Measurements from ENCODE around the gene PIP5KL1. TPM values are rescaled to one million over a fixed set of nuclear protein-coding genes. Genes with fewer than 3 reads are reported as not detected.

PIP5KL1 gene
- total RNA-seq, 1 donor from 2014 or later = 3.4 TPM

GRCh38 chr9:127977884-127978647, 47.5 kb upstream of the PIP5KL1 start:
- peaks cover 51% of the 10 kb centered on the region for H3K4me1 Mint-ChIP-seq (ENCODE audit: low read depth)
- H3K36me3 Mint-ChIP-seq (ENCODE audit: insufficient read depth) = no peaks in the 10 kb centered on the region
- no peaks in the 10 kb centered on the region for H3K27me3 Mint-ChIP-seq
- H3K9me3 Mint-ChIP-seq (ENCODE audit: low read depth) = no peaks in the 10 kb centered on the region
- DNase-seq (ENCODE audit: low spot score, unreplicated experiment) = no peak
- peak overlapping the region; percentile 93 for H3K4me3 Mint-ChIP-seq (ENCODE audit: low read depth)
- H3K27ac Mint-ChIP-seq = peak overlapping the region; percentile 89
- no peak for TF ChIP-seq CTCF (IDR thresholded peaks at IDR 0.05; ENCODE audit: unreplicated experiment)

GRCh38 chr9:127977009-127977883, 46.7 kb upstream of the PIP5KL1 start:
- Mint-ChIP-seq H3K9me3 (ENCODE audit: low read depth) (no peaks in the 10 kb centered on the region), H3K27me3 (no peaks in the 10 kb centered on the region), H3K36me3 (ENCODE audit: insufficient read depth) (no peaks in the 10 kb centered on the region), H3K4me3 (ENCODE audit: low read depth) (peak overlapping the region; percentile 93), H3K4me1 (ENCODE audit: low read depth) (peaks cover 48% of the 10 kb centered on the region), H3K27ac (peak overlapping the region; percentile 59)
- TF ChIP-seq CTCF (IDR thresholded peaks at IDR 0.05; ENCODE audit: unreplicated experiment) = no peak
- DNase-seq (ENCODE audit: low spot score, unreplicated experiment) = no peak

GRCh38 chr9:127976498-127976897, 45.9 kb upstream of the PIP5KL1 start:
- H3K27ac Mint-ChIP-seq = peak overlapping the region; percentile 84
- H3K27me3 Mint-ChIP-seq = no peaks in the 10 kb centered on the region
- DNase-seq (ENCODE audit: low spot score, unreplicated experiment) = no peak
- peak overlapping the region; percentile 14 for H3K4me3 Mint-ChIP-seq (ENCODE audit: low read depth)
- no peaks in the 10 kb centered on the region for H3K36me3 Mint-ChIP-seq (ENCODE audit: insufficient read depth)
- H3K9me3 Mint-ChIP-seq (ENCODE audit: low read depth) = no peaks in the 10 kb centered on the region
- H3K4me1 Mint-ChIP-seq (ENCODE audit: low read depth) = peaks cover 50% of the 10 kb centered on the region
- TF ChIP-seq CTCF (IDR thresholded peaks at IDR 0.05; ENCODE audit: unreplicated experiment) = no peak

- Mint-ChIP-seq H3K9me3 (ENCODE audit: low read depth) (no peaks in the 10 kb centered on the region), H3K36me3 (ENCODE audit: insufficient read depth) (no peaks in the 10 kb centered on the region), H3K4me3 (ENCODE audit: low read depth) (no peak overlapping the region), H3K27ac (no peak overlapping the region), H3K27me3 (no peaks in the 10 kb centered on the region), H3K4me1 (ENCODE audit: low read depth) (peaks cover 47% of the 10 kb centered on the region)
- no peak for DNase-seq (ENCODE audit: low spot score, unreplicated experiment)
- no peak for TF ChIP-seq CTCF (IDR thresholded peaks at IDR 0.05; ENCODE audit: unreplicated experiment)
These were observed 45.1 kb upstream of the PIP5KL1 start for GRCh38 chr9:127975376-127976315.
